NCI-H446 (cell line): ENCODE data around the gene TNRC6B.
"Not testable (repeated sequence)": the region's sequence is repeated elsewhere in the genome, so short reads cannot be mapped to it uniquely, and the experiment has no call there.

Experiments used
- DNase-seq, 2 experiments: peaks; one replicate each; lab custom pipeline; 2025; lab: John Stamatoyannopoulos, UW

Gene TNRC6B

DNA sequence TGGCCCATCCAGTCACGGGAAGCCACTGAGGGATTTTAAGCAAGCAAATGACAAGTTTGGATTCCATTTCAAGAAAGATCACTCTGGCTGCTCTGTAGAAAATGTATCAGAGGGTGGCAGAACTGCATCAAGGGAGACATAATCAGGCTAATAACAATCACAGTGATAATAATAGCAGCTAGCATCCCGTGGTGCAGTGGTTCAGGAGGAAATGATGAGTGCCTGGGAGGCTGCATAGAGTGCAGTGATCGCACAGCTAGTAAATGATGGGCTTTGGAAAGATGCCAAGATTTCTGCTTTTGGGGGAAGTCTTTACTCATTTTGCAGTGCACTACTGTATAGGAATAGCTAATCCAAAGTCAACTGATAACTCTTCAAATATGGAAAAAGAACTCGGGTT lies 35.8 kb downstream of the TNRC6B start:
- no peak for DNase-seq

DNA sequence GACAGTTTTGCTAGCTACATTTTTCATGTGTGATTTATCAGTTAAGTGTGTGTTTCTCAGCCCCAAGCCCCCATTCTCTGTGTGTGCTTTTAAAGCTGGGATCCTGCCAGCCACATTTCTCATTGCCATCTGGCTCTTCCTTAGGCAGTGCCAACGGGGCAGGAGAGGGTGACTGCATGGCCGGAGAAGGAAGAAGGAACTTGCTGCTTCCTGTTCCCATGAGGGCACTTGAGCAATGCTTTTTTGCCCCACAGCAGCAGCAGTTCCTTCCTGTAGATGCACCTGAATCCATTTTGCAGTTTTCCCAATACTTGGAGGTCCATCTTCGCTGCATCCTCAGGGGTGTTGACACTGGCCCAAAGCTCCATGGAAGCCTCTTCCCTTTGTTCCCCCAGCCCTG lies 37.5 kb downstream of the TNRC6B start:
- DNase-seq, result peak; percentile 28 to 85

DNA sequence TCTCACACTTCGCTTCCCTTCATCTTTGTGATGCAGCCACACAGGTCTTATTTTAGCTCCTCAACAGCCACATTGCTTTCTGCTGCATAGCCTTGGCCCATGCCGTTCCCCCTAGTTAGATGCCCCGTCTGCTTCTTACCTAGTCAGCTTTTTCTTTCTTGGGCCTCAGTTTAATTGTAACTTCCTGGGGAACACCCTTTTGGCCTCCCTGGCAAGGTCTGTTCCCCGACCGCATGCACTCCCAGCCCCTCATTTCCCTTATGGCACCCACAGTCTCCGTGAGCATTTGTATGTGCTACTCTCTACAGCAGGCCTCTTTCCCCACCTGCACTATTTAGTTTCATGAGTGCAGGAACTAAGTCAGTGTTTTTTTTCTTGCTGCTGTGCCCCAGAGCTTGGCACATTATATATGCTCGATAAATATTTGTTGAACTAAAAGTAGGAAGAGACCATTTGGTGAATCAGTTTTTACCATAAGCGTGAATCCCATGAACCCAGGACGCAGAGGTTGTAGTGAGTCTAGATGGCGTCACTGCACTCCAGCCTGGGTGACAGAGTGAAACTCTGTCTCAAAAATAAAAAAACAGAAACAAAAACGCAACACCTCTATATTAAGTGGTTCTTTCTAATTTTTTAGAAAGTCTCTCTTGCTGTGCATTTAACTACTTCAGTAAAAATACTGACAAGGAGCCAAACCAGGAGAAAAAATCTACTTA lies 38.5 kb downstream of the TNRC6B start:
- no peak for DNase-seq

DNA sequence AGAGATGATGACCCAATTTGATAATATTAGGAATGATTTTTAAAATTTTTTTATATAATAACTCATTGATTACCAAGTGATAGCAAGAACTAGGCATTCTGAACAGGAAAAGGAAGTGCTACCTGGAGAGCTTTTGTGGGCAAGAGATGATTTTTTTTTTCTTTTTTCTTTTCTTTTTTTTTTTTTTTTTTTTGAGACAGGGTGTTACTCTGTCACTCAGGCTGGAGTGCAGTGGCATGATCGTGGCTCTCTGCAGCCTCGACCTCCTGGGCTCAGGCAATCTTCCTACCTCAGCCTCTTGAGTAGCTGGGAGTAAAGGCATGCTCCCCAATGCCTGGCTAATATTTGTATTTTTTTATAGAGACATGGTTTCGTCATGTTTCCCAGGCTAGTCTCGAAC lies 40.4 kb downstream of the TNRC6B start:
- no peak for DNase-seq

DNA sequence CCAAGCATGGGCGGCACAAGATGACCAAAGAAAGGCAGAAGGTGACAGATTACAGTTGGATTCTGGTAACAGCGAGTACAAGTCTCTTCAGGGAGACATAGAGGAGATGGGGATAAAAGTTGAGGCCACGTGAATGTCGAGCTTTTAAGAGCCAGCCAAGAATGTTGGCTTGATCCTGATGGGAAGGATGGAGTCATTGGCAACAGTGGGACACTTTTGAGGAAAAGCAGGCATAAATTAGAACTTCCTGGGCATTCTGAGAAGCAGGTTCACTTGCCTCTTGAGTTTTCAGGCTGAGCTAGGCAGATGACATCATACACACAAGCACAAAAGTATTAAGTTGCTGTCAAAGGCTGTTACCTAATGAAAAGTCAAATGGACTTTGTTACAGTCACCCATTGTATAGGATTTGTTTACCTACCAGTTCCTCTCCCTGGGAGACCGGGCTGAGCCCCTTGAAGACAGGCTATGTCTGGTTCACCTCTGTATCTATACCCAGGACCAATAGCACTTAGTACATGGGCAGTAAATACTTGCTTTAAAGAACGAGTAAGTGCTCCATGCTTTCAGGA lies 41.1 kb downstream of the TNRC6B start:
- no peak for DNase-seq

DNA sequence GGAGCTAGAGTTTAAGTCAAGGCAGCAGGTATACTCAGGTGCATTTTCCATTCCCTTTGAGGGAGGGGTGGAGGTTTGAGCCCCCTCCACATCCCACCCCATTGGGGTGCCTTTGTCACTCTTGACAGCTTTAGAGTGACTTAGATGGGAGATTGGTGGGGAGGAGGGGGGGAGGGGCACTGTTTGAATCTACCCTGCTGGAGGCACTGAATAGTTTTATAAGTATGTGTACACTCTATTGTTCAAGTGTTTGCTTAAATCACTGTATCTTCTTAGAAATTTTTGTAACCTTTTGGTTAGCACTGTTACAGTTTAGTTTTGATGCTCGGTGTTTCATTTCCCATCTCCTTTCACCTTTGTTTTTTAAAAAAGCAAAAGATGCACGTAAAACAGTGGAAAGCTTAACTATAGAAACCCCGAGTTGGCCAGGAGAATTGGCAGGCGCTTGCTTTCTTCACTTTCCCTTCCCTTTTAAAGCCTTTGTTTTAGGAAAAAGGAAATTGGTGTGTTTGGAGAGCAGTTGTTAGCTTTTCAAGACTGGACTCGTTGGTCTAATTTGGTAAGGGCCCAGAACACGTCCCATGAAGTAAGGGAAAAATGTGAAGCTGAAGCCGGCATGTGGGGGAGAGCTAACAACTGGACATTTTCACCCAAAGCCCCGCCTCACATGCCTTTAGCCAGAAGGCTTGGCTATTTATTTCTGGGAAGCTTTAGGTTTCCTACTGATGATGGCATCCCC lies 42.8 kb downstream of the TNRC6B start:
- DNase-seq, result no peak

DNA sequence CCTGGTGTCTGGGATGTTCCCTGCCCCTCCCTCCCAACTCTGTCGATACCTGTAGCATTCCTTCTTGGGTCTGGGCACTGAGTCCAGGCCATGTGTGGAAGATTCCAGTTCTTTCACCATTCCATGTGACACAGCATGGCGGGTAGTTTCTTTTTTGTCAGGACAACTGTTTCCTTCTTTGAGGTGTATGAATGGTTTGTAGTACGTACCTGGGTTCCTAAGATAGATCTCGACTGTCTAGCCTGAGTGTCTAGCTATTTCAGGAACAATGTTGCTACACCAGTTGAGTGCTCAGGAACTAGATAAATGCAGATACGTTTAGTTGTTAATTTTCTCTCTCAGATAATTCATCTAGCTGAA lies 43.3 kb downstream of the TNRC6B start:
- no peak for DNase-seq

DNA sequence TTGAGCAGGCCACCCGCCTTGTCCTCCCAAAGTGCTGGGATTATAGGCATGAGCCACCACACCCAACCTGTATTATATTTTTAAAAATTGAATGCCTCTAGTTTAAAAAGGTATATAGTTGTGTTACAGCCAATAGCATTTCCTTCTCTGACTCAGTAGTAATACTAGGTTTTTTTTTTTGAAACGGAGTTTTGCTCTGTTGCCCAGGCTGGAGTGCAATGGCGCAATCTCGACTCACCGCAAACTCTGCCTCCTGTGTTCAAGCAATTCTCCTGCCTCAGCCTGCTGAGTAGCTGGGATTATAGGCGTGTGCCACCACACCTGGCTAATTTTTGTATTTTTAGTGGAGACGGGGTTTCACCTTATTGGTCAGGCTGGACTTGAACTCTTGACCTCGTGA lies 45.3 kb downstream of the TNRC6B start:
- DNase-seq, result not testable (repeated sequence)

DNA sequence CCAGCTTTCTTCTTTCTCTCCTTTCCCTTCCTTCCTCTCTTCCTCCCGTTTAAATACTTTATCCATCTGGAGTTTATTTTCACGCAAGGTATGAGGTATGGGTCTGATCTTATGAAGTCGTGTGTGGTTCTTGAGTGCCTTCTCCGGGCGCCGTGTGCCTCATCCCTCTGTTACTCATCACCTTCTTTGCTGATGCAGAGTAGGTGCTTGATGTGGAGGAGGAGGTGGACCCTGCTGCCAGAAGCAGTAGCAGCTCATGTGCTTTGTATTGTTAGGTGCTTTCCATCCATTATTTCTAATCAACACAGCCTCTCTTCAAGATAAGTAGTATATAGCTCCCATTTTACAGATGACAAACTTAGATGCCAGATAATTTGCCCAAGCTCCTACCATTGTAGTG lies 47.0 kb downstream of the TNRC6B start:
- DNase-seq, result no peak

DNA sequence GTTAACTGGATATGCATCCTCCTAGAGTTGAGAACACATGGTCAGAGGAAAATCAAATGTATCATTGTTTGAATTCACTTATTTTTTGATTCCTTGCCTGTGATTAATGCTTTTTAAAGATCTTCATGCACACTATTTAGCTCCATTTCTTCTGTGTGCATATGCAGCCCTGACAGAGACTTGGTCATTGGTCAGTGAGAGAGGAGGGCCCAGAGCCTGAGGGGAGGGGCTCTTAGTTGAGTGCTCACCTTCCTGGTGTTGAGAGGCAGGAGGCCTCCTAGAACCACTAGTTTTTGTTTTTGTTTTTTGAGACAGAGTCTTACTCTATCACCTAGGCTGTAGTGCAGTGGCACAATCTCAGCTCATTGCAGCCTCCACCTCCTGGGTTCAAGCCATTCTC lies 48.9 kb downstream of the TNRC6B start:
- no peak for DNase-seq

DNA sequence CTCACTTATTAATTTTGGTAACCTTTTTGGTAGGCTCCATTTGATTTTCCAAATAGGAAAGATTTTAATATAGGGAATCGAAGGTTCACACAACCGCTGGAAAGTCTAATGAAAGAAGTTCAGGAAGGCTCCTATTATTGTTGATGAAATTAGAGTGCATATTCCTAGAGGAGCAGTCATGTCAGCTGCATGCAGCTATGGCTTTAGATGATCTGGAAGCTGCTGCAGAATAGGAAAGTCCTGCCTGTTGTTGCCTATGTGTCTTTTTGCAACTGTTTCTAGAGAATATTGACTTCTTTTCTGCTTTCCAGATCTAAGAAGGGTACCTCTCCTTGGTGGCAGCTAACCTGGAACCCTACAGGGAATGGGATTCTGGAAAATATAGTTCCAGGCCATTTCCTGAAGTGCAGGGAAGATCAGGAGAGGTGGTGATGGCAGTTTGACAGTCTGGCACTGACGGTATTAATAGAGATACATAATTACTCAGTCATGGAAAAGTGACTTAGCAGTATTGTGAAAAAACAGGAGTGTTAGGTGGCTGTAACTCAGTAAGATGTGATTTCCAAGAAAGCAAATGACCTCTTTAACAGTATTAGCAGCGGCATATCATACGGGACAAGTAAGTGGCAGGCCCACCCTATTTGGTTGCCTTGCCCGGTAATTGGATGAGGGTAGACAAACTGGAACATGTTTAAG lies 54.0 kb downstream of the TNRC6B start:
- no peak for DNase-seq

DNA sequence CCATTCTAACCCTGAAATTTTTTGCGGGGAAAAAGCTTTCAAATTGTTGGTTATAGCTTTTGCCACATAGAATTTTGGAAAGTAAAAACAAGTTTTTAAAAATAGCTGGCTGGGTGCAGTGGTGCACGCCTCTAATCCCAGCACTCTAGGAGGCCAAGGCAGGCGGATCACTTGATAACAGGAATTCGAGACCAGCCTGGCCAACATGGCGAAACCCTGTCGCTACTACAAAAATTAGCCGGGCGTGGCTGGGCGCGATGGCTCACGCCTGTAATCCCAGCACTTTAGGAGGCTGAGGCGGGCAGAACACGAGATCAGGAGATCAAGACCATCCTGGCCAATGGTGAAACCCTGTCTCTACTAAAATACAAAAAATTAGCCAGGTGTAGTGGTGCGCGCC lies 54.9 kb downstream of the TNRC6B start:
- no peak for DNase-seq

DNA sequence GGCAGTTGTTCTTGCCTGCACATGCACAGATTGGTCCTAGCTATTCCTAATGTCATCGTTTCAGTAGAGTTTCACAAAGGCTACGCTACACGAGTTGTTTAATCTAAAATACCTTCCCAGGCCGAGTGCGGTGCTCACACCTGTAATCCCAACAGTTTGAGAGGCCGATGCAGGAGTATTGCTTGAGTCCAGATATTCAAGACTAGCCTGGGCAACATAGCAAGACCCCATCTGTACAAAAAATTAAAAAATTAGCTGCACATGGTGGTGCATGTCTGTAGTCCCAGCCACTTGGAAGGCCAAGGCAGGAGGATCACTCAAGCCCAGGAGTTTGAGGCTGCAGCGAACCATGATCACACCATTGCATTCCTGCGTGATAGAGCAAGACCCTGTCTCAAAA lies 56.2 kb downstream of the TNRC6B start:
- no peak for DNase-seq

DNA sequence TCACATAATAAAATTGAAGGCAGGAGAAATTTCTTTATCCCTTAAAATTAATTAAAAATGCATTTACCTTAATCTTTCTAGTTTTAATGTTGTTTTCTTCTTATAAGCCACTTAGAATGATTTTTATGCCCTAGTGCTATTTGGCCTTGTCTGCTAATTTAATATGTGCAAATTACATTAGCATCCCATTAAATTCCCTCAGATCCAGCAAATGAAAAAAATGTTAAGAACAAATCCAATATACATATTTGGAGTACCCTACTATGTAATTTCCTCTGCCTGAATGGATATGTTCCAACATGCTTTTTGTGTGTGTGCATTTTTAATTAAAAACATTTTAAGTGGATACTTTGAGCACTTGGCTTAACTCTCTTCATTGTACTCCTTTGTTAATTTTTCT lies 56.9 kb downstream of the TNRC6B start:
- DNase-seq, result no peak

DNA sequence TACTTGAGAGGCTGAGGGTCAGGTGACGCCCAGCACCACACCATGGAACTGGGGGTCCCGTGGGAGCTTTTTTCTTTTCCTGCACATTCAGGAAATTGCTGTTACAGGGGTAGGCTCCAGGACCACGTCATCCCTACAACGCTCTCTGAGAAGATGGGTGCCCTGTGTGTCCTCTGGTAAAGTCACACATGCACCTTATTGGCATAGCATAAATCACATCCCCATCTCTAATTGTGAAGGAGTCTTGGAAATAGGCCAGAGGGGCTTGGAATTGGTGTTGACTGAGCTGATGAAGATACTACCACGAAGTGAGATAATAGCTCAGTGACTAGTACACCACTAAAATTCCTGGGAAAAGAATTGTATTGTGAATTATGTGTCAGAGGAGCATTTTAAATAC lies 57.6 kb downstream of the TNRC6B start:
- no peak for DNase-seq

DNA sequence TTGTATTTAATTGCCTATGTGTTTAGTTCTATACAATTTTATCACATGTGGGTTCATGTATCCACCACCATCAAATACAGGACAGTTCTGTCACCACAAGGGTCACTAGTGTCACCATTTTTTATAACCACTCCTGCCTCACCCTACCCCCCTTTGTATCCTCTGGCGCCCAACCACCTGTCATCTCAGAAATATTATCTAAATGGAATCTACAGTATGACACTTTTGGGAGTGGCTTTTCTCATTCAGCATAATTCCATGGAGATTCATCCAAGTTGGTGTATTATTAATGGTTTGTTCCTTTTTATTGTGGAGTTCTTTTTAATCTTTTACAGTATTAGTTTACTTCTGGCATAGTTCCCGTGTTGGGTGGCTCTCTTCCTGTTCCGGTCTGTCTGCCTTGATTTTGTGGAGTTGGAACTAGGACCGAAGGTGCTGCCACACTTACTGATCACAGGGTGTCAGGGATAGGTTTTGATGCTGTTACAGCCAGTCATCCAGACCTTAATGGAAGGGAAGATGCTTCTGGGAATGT lies 58.5 kb downstream of the TNRC6B start:
- no peak for DNase-seq

DNA sequence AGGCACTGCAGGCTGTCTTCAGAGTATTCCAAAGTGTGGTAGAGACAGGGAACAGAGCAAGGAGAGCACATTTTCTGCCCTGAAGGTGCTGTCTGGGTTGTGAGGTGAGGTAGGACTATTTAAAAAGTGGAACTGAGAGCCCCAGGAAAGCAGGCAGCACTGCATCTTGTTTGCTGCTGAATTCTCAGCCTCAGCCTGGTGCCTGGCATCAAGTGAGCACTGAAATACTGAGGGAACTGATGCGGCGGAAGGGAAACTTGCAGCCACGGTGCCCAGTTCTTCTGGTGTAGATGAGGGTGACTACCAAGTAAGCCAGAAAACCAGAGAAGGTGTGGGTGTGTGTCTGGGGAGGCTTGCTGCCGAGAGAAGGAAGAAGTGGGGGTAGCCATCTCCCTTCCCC lies 59.5 kb downstream of the TNRC6B start:
- no peak for DNase-seq

DNA sequence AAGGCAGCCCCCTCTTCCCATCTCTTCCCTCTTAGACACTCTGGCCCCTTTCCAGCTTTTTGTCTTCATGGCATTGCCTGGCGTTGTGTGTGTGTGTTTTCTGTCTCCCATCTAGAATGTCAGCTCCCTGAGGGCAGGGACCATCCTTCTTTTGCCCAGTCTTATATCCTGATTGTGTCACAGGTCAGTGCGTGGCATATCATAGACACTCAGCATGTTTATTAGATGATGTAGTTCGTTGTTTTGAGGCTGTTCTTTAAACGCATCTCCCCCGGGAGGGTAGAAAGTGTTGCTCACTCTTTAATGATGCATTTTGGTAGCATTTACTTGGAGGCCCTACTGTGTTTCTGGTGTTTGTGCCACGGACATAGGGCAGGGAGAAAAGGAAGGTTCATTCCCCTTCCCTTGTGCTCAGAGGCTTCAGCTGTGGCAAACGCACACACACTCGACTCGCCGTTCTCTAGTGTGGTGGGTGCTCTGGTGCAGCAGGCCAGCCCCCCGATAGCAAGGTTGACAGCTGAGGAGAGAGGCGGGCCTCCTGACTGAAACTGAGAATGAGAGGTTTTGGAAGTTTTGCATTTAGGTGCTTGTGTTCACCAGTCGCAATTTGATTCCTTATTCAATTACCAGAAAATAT lies 60.2 kb downstream of the TNRC6B start:
- no peak for DNase-seq

DNA sequence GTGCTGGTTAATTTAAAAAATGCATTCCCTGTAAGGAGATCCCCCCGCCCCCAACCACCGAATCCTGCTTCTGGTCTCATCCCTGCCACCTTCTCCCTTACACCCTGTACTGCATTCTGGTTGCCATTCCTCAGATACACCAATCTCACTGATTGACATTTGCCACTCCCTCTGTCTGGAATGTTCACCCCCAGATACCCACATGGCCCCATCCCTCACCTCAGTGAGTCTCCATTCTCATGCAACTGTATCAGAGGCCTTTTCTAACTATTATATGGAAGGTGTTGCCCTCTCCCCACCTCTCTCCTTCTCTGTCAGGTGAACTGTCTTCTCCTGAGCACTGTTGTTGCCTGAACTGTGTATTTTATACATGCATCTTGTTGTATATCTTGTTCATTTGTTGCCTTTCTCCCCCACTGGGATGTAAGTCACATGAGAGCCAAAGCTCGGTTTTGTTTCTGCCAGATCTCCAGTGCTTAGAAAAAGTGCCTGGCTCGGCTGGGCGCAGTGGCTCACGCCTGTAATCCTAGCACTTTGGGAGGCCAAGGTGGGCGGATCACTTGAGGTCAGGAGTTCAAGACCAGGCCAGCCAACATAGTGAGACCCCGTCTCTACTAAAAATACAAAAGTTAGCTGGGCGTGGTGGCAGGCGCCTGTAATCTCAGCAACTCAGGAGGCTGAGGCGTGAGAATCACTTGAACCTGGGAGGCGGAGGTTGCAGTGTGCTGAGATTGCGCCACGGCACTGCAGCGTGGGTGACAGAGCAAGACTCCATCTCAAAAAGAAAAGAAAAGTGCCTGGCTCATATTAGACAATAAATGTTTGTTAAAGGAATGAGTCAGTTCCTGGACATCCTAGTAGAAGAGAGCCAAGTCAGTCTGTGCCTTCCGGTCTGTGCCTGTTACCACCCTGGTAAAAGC lies 61.0 kb downstream of the TNRC6B start:
- DNase-seq, result no peak

DNA sequence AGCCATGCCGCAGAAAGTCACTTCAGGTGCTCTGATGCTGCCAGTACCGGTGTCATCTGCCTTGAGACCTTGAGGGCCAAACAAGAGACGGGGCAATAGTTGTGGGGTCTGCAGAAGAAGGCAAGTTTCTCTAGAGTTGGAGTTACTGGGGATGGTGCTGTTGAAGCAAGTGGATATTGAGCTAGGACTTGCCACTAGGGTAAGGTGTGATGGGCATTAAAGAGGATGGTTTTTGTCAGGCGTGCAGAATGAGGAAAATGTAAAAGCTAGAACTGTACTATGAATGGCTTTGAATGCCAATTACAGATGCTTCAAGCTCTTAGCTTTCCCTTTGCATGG lies 61.6 kb downstream of the TNRC6B start:
- DNase-seq, result no peak

DNA sequence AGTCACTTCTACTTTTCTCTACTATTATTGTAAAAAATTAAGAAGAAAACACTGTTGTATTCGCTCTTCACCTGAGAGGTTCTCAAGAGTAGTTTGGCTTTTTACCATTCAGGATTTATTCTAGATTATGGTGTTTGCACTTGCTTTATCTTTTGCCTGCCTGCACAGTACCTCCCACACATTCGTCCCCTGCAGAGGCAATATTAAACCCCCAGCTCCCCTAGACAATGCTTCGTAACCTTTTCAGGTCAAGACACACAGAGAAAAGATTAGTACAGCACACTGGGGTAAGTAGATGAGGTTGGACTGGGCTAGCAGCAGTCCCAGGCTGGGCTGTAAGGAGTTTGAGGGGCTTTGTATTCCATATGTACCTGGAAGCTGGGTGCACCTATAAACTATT lies 62.4 kb downstream of the TNRC6B start:
- no peak for DNase-seq
